CD4-positive, alpha-beta T cell treated with Interleukin-10 for 1 hour (primary cell): ENCODE results near the gene NADSYN1.

Experiments
- DNase-seq: peaks from one replicate; pipeline ENCODE4 v3.0.0-alpha.2; 2020

Gene NADSYN1

GRCh38 chr11:71452199-71453036 lies 585 bp upstream of the NADSYN1 start:
- DNase-seq = peak; percentile 70

DNA sequence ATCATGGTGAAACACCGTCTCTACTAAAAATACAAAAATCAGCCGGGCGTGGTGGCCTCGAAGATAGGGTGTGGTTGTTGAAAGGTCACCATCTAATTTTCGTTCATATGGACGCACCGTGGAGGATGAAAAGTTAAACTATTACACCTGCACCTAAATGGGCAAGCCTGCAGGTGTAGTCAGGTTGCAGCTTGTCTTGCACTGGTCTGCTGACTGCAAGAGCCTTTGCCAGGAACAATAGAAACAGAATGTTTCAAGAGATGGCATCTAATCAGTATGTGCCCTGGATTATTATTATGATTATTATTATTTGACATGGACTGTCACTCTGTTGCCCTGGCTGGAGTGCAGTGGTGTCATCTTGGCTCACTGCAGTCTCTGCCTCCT lies 908 bp downstream of the NADSYN1 start:
- DNase-seq = no peak

- DNase-seq = peak; percentile 58
Observed at GRCh38 chr11:71454470-71455113, 1.6 kb downstream of the NADSYN1 start.

DNA sequence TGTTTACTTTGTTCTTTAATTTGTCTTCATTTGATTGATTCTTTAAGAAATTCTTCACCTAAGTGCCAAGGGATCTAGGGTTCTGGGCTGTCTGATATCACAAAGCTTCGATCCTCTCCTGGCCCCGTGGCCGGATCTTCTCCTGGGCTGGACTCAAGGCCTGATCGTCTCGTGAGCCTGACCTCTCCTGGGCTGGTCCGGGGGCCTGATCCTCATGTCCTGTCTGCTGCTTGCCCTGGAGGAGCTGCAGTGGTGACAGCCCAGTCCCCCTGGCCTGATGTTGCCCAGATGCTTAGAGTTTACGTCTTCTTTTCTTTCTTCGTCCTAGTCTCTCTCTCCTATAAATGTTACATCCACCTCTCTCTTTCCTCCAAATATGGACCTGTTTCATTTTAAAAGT lies 3.3 kb downstream of the NADSYN1 start:
- no peak for DNase-seq

GRCh38 chr11:71456831-71457230 lies 3.8 kb downstream of the NADSYN1 start:
- no peak for DNase-seq

- no peak for DNase-seq
Observed at GRCh38 chr11:71458146-71459070, 5.4 kb downstream of the NADSYN1 start.

DNA sequence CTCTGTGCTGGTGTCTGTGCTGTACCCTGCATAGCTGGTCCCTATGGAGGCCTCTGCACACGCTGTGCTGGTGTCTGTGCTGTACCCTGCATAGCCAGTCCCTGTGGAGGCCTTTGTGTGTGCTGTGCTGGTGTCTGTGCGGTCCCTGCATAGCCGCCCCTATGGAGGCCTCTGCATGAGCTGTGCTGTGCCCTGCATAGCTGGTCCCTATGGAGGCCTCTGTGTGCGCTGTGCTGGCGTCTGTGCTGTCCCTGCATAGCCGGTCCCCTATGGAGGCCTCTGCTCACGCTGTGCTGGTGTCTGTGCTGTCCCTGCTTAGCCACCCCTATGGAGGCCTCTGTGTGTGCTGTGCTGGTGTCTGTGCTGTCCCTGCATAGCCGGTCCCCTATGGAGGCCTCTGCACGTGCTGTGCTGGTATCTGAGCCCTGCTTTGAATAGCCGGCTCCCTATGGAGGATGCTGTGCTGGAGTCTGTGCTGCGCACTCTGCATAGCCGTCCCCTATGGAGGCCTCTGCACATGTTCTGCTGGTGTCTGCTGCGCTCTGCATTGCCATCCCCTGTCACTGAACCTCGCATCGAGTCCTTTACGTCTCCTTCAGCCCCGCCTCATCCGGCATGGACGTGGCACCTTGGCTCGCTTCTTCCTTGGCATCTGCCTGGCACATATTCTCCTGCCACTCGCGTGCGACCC lies 6.2 kb downstream of the NADSYN1 start:
- no peak for DNase-seq

GRCh38 chr11:71459767-71460320 lies 6.8 kb downstream of the NADSYN1 start:
- no peak for DNase-seq

- no peak for DNase-seq
Observed at GRCh38 chr11:71461696-71462095, 8.7 kb downstream of the NADSYN1 start.

DNA sequence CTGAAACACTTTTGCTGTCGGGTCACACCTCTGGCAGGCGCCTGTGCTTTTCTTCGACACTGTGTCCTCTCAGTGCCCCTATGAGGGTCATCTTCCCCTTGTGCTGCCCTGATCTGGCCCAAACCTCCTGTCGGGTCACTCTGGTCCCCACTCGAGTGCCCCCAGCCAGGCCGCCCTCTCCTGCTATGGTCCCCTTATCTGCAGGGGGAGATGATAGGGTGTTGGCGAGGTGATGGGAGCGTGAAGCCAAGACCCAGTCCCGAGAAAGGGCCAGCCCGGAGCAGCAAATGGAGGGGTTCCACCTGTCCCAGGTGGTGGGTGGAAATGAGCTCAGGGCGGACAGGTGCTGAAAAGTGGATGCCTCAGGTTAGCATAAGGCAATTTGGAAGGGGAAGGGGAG lies 9.7 kb downstream of the NADSYN1 start:
- no peak for DNase-seq

DNA sequence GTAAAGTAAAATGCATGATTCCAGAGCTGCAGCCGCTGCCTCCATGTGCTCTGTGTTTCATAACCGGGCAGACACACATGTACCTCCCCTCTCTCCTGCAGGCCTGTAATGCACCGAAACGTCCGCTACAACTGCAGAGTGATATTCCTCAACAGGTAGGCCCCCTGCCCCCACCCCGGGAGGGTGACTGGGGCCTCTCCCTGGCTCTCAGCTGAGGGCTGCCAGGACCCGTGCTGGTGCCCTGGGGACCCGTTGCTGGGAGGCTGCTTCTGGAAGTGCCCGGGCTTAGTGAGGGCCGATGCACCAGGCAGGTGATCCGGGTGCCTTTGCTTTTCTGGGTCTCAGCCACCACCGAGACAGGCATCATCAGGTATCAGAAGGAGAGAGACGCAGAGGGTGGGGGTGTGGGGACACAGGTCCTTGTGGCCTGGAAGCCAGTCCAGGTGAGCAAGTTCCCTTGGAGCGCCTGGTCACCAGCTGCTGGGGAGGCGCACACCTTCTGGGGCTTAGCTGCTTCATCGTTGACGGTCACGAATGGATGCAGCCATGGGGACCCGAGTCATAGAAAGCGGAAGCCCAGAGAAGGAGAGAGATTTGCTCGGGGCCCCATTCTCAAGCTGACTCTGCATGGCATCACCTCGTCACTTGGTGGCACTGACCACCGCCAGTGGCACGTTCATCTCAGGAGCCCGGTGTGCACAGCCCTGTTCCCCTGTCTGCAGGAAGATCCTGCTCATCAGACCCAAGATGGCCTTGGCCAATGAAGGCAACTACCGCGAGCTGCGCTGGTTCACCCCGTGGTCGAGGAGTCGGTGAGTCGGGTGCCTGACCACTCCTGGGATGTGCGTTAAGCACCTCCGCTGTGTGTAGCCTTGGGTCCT lies 10.6 kb downstream of the NADSYN1 start:
- DNase-seq = no peak

GRCh38 chr11:71465054-71465453 lies 12.1 kb downstream of the NADSYN1 start:
- no peak for DNase-seq

- DNase-seq = no peak
Observed at GRCh38 chr11:71466358-71466757, 13.4 kb downstream of the NADSYN1 start.

DNA sequence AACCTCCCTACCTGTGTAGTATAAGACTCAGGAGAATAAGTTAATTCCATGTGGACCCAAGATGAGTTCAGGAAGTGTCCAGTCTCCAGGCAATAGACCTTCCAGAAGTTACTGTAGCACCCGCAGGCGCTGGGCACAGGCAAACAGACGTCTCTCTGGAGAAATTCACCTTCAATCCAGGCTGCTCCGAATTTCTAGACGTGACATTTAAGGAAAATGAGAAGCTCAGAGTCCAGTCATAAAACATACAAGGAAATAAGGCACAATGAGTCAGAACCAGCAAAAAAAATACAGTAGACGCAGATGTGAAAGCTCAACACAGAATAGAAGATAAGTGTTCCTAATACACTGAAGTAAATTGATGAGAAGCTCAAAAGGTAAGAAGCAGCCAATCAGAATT lies 14.2 kb downstream of the NADSYN1 start:
- no peak for DNase-seq

- DNase-seq = no peak
Observed at GRCh38 chr11:71470946-71471345, 17.9 kb downstream of the NADSYN1 start.

- no peak for DNase-seq
Observed at GRCh38 chr11:71472357-71472885, 19.4 kb downstream of the NADSYN1 start.

DNA sequence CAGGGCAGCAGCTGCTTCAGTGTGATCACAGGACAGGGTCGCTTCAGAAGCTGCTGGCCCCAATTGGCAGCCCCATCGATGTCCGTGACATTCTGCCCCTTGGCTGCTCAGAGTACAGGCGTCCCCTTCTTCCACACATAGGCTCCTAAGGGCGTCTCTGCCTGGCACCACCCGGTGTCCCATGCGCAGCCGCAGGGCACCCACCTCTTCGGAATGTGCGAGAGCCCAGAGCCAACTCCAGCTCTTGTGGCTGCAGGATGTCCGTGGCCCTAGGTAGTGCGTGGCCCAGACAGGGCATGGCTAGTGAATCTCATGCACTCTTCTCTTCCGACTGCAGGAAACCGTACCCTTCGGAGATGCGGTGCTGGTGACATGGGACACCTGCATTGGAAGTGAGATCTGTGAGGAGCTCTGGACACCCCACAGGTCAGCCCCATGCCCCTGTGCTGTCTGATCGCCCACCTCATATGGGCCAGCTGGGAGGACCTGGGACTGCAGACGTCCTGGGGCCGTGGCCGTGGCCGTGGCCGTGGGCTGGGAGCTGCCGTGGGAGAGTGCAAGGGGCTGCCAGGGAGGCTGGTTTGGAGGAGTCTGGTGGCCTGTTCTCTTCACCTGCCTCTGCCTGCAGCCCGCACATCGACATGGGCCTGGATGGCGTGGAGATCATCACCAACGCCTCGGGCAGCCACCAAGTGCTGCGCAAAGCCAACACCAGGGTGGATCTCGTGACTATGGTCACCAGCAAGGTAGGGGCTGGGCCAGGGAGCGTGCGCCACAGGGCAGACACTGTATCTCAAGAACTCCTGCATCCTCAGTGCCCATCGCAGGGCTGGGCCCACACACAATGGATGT lies 20.2 kb downstream of the NADSYN1 start:
- no peak for DNase-seq

DNA sequence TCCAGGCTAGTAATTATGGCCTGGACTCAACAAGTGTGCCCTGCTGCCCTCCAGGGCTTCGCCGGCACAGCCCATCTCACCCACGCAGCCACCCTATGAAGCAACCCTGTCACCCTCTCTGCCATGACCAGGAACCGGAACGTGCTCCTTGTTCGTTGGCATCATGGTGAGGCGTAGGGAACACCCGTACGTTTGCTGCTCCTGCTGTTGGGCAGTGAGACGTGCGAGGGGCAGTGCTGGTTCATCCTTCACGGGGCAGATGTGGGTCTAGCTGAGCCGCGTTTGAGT lies 20.7 kb downstream of the NADSYN1 start:
- DNase-seq = no peak

GRCh38 chr11:71474141-71474770 lies 21.3 kb downstream of the NADSYN1 start:
- DNase-seq = no peak
